GM18498 (cell line): Measurements from ENCODE around the gene ARHGAP23.

Source experiments
- ATAC-seq: cut with Tn5 transposase; IDR thresholded peaks from one replicate; pipeline ENCODE4 v1.9.1; 2021; ENCODE audit warnings: mild to moderate bottlenecking, moderate library complexity; ENCODE audit not compliant: unreplicated experiment

ARHGAP23 gene, protein sequence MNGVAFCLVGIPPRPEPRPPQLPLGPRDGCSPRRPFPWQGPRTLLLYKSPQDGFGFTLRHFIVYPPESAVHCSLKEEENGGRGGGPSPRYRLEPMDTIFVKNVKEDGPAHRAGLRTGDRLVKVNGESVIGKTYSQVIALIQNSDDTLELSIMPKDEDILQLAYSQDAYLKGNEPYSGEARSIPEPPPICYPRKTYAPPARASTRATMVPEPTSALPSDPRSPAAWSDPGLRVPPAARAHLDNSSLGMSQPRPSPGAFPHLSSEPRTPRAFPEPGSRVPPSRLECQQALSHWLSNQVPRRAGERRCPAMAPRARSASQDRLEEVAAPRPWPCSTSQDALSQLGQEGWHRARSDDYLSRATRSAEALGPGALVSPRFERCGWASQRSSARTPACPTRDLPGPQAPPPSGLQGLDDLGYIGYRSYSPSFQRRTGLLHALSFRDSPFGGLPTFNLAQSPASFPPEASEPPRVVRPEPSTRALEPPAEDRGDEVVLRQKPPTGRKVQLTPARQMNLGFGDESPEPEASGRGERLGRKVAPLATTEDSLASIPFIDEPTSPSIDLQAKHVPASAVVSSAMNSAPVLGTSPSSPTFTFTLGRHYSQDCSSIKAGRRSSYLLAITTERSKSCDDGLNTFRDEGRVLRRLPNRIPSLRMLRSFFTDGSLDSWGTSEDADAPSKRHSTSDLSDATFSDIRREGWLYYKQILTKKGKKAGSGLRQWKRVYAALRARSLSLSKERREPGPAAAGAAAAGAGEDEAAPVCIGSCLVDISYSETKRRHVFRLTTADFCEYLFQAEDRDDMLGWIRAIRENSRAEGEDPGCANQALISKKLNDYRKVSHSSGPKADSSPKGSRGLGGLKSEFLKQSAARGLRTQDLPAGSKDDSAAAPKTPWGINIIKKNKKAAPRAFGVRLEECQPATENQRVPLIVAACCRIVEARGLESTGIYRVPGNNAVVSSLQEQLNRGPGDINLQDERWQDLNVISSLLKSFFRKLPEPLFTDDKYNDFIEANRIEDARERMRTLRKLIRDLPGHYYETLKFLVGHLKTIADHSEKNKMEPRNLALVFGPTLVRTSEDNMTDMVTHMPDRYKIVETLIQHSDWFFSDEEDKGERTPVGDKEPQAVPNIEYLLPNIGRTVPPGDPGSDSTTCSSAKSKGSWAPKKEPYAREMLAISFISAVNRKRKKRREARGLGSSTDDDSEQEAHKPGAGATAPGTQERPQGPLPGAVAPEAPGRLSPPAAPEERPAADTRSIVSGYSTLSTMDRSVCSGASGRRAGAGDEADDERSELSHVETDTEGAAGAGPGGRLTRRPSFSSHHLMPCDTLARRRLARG (N-terminal part only)

DNA sequence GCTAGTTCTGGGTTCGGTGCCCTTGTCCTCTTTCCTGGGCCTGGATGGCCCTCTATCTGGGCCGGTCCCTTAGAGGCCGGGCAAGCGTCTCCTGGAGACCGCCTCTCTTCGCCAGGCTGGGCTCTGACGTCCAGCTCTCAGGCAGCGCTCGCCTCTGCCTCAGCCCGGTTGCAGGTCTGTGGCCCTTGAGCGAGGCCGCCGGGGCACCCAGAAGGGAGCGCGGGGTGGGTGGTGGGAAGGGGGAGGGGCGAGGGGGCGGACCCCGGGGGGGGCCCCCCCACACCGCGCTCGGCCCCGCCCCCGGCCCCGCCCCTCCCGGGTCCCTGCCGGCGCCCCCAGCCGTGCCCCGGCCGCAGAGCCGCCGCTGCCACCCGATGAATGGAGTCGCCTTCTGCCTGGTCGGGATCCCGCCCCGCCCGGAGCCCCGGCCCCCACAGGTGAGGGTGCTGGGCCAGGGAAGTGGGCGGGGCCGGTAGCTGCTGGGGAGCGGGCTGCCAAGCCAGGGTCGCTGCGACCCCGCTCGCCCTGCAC, at the start of gene ARHGAP23:
ARHGAP23 (plus strand) TSS at position 353 of the 531 bp plus-strand sequence; CDS start at position 375, 22 bp downstream.
- ATAC-seq = peak; percentile 45

DNA sequence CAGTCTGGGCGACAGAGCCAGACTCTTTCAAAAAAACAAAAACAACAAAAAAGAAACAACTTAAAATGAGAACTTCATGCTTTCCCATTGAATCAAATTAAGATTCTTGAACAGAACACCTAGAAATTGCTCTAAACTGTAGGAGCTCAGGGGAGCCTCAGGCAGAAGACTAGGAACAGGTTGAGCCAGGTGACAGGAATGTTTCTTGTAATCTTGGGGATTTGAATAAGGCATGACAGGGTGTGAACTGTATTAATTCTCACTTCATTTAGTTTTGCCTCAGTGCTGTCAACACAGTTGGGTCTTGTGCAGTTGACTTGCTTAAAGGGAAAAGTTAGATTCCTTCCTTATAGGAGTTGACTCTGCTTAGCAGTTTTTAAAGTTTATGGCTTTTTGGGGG, 48.8 kb upstream of the ARHGAP23 start:
- no peak for ATAC-seq

DNA sequence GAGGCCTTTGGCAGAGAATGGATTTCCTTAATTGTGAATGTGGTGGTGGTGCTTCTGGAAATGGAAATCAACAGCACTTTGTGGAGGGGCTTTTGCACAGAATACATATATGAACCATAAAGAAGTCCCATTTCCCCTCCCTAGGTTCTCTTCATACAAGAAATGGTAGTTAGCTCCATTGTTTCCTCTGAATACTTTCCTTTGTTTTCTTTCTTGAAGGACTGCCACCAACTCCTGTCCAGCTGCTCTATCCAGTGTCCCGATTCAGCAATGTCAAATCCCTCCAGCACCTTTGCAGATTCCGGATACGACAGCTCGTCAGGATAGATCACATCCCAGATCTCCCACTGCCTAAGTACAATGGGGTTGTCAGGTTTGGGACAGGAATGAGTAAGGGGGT, 33.2 kb upstream of the ARHGAP23 start:
- ATAC-seq = no peak

DNA sequence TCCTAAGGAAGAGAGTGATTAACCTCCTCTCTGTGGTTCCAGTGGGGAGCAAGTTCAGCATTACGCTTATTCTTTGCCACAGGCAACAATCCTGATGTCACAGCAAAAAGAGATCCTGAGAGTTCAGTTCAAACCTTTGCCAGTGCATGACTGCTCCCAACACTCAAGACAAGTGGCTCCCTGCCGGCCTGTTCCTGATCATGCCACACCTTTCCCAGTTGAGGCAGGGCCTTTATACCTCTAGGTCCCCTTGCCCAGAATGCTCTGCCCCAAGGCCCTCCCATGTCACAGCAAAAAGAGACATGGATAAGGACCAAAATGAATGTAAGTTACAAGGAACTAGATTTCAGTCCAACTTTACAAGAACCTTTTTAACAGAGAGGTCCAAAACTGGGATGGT, 31.0 kb upstream of the ARHGAP23 start:
- no peak for ATAC-seq

DNA sequence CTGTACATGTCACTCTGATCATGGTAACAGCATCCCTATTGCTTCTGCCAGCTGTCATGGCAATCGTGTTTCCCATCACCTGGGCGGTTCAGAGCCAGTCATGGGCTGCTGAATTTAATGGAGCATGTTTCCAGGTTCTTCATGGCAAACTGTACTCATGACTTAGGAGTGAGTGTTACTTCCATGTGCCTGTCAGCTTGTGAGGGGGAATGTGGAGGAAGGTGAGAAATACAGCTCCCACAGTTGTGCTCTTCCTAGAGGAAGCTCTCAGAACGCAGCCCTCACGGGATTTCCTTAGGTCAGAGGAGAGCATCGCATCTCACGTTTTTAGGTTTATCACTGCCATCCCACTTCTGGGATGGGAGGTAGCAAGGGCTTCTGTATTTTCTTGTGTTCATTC, 28.0 kb upstream of the ARHGAP23 start:
- no peak for ATAC-seq

DNA sequence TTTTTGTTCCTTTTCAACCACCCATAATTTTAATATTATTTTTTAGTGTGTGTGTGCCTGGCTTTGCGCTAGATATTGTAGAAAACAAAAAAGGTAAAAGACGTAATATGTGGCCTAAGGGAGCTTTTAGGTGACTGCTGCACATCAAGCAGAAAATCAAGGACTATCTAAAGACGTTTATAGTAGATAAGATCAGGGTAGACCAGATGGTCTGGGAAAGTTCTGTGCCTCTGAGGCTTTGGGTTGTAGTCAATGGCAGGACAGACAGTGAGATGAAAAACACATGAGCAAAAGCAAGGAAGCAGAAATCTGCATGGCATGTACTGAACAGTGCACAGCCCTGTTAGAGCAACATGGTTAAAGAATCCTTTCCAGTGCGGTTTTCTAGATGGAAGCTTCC, 26.8 kb upstream of the ARHGAP23 start:
- no peak for ATAC-seq

DNA sequence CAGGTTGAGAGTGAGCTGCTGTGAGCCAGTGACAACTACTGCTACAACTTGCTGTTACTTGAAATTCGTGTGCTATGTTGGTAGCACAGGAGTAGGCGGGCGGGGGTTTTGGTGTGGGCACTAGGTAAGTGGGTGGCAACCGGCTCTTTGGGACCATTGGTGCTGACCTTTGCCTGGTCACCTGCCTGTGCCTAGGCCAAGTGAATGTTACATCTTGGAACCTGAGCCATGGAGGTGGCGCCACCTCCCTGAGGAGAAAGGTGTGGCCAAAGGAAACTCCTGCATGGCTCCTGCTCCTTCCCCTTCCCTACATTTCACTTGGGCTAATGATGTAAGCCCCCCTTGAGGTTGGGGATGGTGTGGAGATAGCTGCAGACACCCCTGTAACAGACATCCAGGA, 25.4 kb upstream of the ARHGAP23 start:
- no peak for ATAC-seq

DNA sequence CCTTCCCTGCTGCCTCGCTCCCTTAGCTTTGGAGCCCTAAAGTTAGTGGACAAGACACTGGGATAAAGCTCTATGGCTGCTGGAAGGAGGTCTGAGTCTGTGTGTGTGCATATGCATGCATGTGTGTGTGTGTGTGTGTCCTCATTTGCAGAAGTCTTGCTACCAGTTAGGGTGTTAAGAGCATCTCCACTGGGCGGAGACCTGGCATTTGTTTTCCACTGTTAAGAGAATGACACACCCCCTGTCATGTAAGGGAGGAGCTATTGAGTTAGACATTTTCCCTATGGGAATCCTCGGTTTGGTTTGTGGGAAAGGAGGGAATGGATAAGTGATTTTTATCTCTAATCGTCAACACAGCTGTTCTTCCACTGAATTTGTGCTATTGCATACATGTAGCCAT, 24.8 kb upstream of the ARHGAP23 start:
- no peak for ATAC-seq

DNA sequence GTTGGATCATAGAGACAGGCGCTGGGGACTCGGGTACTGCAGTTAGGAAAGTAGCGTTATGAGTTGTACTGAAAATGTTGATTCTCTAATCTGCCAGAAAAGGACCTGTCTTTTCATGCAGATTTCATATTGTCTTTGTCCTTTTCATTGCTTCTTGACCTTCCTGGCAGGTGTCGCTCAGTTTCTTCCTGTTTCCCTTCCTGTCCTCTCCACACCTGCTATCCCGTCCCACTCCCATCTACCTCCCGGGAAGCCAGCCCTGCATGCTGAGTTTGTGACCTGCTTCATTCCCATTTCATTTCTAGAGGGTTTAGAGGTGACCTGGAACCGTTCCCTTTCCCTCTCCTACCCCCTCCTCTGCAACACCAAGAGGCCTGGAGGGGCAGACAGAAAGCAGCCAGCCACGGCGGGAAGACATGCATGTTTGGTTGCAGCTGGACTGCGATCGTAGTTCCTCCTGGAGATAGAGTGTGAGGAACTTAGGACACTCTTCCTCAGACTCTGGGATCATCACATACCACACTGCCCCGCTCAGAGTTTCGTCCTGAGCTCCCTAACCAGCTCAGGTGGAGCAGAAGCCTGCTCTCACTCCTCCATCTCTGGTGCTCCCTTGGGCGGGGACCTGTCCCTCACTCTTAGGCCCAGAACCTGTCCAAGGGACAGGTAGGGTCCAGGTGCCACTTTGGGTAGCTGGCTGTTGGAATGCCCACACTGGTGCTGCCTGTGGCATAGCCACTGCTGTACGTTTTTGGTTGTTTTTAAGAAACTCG, 23.9 kb upstream of the ARHGAP23 start:
- no peak for ATAC-seq

DNA sequence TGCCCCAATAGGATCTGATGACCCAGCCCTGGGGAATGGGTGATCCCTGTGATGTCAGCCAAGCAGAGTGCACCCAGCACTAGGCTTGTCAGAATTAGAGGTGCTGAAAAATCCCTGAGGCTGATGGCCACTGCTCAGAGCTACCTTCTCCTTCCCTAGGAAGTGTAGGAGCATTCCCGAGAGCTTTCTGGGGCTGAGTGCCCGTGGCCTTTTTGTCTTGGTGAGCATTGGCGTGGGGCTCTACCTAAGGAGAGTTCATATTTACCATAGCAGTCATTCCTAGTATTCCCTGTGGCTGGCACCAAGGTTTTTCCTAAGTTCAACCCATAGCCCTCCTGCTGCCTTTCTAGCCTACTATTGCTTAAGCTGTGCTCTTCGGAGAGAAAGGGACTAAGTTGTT, 22.6 kb upstream of the ARHGAP23 start:
- no peak for ATAC-seq

DNA sequence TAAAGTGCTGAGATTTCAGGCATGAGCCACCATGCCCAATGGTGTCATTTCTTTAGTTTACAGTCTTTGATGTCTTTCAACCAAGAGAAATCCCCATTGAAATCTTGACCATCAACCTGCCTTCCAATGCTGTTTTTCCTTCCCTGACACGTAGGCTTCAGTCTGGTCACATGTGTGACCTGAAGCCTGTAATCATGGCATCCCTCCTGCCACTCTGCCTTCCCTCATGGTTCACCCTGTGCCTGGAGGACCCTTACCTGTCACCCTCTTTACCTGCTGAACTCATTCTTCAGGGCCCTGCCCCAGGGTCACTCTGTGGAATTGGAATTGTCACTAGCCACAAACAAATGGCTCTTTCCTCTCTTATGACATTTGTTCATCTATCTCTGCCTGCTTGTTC, 18.1 kb upstream of the ARHGAP23 start:
- no peak for ATAC-seq

DNA sequence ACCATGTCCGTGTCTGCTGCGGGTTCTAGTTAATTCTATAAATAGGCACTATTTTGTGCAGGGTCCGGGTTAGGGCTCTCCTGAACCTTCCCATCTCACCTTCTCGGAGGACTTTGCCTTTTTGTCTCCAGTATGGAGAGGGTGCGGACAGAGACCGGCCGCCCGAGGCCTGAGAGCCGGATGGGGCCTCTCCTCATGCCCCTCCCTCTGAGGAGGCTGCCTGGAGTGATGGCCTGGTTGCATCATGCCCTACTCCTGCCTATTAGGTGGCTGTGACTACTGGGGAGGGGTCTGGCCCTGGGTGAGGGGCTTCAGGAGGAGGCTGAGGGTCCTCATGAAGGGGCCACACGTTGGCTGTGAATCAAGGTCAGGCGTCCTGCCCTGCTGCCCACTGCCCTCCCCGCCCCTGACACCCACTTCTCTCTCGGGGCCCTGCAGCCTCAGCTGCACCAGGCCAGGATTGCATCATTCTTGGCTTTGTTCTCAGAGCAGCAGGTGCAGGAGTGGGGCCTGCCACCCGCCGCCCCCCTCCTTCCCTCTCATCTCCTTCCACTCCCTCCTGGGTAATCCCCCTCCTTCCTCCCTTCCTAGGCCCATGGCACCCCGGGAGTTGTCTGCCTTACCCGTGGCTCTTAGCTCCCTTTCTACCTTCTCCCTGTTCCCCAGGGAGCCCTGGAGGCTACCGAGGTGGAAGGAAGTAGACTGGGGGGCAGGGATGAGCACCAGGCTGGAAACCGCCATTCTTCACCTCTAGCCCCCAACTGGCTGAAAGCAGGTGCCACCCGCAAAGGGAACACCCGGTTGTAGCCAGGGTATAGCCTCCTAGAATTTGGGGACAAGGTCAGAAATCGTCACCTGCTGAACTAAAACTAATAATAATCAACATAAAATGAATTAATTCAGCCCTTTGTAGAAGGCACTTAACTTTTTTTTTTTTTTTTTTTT, 12.7 kb upstream of the ARHGAP23 start:
- no peak for ATAC-seq

DNA sequence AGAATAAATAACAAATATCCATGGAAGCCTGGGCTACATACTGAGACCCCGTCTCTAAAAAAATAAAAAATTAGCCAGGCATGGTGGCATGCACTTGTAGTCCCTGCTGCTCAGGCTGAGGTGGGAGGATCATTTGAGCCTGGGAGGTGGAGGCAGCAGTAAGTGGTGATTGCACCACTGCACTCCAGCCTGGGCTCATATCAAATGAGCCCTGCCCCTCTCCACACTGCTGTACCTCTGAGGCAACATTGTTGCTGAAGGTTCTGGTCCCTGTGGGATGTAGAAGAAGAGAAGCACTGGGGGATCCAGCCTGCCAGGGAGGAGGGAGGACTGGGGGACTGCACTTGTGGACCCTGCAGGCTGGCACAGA, 11.4 kb upstream of the ARHGAP23 start:
- no peak for ATAC-seq

DNA sequence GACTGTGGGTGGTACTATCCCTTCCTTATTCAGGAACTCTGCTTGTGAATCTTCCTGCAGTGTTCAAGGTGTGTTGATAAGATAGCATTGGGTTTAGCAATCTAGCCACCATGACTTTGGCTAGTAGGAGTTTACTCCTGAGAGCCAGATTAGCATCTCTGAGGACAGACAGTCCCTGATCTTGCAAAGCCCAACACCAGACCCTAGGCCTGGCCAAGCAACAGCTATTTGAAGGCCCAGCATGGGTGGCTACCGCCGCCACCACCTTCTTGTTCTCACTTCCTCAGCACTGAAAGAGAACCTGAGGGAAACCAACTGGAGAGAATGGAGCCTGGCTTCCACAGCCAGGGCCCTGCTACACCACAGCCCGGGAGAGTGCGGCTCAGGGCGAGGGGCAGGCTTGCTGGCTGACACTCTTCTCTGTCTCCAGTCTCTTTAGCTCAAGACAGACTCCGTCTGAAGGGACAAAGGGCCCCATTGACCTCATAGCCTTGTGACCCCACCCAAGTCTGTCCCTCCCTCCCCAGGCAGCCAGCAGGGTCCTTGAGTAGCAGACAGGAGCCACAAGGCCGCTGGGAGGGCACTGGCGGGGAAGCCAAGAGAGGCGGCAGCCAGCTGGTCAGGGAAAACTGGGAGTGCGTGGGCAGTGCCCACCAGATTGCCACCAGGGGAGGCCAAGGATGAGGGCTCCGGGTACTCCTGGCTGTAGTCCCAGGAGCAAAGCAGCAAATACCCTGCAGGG, 10.9 kb upstream of the ARHGAP23 start:
- no peak for ATAC-seq

DNA sequence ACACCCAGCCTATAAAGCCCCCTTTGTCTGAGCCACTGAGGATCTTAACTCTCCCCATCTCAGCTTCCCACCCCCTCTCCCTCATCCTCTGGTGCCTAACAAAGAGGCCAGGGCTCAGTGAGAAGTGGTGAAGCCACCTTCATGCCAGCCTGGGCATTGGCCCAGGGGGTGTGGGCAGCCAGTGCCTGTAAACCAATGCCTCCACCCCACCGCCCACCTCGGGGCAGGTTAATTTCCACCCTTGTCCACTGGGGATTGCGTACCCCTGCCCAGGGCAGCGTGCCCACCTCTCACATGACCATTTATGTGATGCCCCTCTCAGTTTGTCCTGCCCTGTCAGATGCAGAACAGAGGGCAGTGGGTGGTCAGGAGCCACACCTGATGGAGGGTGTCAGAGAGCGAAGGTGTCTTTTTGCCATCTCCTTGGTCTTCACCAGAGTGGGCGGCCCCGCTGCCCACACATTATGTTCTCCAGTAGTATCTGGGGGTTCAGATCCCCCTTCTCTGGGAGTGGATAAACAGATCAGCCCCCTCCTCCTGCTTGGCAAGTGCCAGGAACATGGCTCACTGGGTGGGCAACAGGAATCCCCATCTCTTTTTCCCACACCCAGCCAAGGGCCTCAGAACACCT, 10.1 kb upstream of the ARHGAP23 start:
- ATAC-seq = no peak

DNA sequence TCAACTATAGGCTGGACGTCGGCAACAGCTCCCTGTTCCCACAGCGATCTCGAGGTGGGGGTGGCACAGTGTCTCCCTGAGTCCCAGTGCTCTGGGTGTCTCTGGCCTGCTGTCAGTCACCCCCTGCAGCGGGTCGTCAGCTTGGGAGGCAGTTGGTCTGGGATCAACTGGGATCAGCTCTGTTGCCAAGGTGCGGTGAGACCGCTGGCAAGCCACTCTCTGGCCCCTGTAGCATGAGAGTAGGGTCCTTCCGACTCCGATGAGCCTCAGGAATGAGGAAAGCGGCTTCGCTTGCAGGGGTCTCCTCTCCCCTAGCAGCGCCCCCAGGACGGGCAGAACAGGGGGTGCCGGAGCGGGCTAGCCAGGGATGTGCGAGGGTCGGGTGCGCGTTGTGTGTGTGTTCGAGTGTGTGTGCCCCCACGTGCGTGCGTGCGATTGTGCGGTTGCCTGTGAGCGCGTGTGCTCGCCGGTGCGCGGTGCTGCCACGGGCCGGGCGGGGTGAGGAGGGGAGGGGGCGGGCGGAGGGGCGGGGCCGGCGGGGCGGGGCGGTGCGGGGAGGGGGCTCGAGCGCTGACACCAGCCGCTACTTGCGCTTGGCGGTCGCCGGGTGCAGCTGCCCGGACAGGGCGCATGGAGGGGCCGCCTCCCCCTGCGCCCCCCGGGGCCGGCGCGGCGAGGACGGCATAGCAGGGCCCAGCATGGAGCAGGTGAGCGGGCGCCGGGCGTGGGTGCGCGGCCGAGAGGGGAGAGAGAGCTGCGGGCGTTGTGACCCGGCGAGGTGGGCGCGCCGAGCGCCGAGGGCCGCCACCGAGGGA, 9.4 kb upstream of the ARHGAP23 start:
- ATAC-seq = no peak

DNA sequence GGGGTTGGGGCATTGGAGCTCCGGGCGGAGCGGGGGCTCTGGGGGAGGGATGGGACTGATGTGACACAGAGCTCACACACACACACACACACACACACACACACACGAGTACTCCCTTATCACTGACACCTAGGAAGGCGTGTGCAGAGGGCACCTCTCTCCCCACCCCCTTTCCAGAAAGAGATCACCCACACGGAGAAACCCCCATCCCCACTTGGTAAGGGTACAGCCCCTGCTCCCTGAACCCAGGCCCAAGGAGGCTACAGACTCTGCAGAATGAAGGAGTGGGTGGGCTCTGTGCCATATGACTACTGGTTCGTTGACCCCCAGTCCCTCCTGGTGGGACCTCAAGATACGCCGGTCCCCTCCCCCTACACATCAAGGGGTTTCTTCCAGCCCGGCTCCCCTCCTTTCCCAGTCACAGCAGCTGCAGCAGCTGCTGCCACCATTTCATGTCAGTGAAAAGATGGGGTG, 8.7 kb upstream of the ARHGAP23 start:
- ATAC-seq = no peak
